ENCODE measurements around the gene CSTF1. TPM values are rescaled to one million over a fixed set of nuclear protein-coding genes. Genes with fewer than 3 reads are reported as not detected.

The CSTF1 gene
- total and polyA plus RNA-seq, 2 of the 4 experiments (the other 2 are of a cell fraction) = 48.8 to 105 TPM

- Histone ChIP-seq H3K14ac (replicated peaks; ENCODE audit: low read depth, low read length) (no peak overlapping the region), H3K56ac (ENCODE audit: extremely low read depth, insufficient read depth, low read length) (no peak overlapping the region), H3K36me3 (ENCODE audit: control insufficient read depth, insufficient read depth, low read length) (peaks cover 16% of the 10 kb centered on the region), H4K8ac (ENCODE audit: low read depth in 2 of 2, low read length in 2 of 2) (no peak overlapping the region), H3K4me2 (ENCODE audit: low read depth, low read length) (no peak overlapping the region), H2BK5ac (ENCODE audit: low read depth, low read length, poor library complexity, severe bottlenecking) (no peak overlapping the region), H3K9me1 (ENCODE audit: insufficient read depth, low read length) (peaks cover 13% of the 10 kb centered on the region), H3K9ac (ENCODE audit: low read depth, low read length) (no peak overlapping the region), H2BK120ac (ENCODE audit: low read depth, low read length) (no peak overlapping the region), H3K9me3 (ENCODE audit: control insufficient read depth, insufficient read depth, low read length) (no peaks in the 10 kb centered on the region), H3K27ac (ENCODE audit: insufficient read depth, low read length) (no peak overlapping the region), H4K91ac (ENCODE audit: insufficient read depth, low read depth, low read length) (no peak overlapping the region), H2BK20ac (ENCODE audit: low read depth, low read length) (no peak overlapping the region), H3K4me1 (ENCODE audit: control insufficient read depth, insufficient read depth, low read length) (peaks cover 8% of the 10 kb centered on the region), H2AFZ (replicated peaks; ENCODE audit: low read length, poor library complexity) (no peak overlapping the region), H2AK9ac (replicated peaks; ENCODE audit: low read depth, low read length, poor library complexity) (no peak overlapping the region), H3K27me3 (ENCODE audit: control insufficient read depth, insufficient read depth, low read length) (no peaks in the 10 kb centered on the region), H2AK5ac (ENCODE audit: low read depth, low read length) (no peak overlapping the region), H4K5ac (ENCODE audit: low read depth, low read length) (no peak overlapping the region), H3K4ac (ENCODE audit: low read depth, low read length) (no peak overlapping the region), H3K23ac (ENCODE audit: low read depth, low read length) (no peak overlapping the region), H3K79me1 (ENCODE audit: low read depth in 1 of 2, low read length in 2 of 2) (peaks cover 36 to 43% of the 10 kb centered on the region in 2 experiments), H3K18ac (ENCODE audit: low read depth, low read length) (no peak overlapping the region), H3K4me3 (ENCODE audit: insufficient read depth, low read depth, low read length) (no peak overlapping the region), H2BK15ac (ENCODE audit: low read depth, low read length) (no peak overlapping the region), H4K20me1 (ENCODE audit: insufficient read depth, low read length) (peaks cover 4% of the 10 kb centered on the region; the same call in 1 of the 2 replicates)
- intact Hi-C loops (cut with micrococcal nuclease) = no loop called here
- no CpG with 5 or more reads among the region's 8 CpGs for WGBS, 2 experiments (ENCODE audit: extremely low coverage in 2 of 2, insufficient read length in 1 of 2)
- no peak for ATAC-seq (ENCODE audit: low read depth)
- TF ChIP-seq POLR2A (IDR thresholded peaks at IDR 0.05; ENCODE audit: low read depth, low read length) = no peak
- peak; percentile 44 for TF ChIP-seq USF2 (IDR thresholded peaks at IDR 0.05; ENCODE audit: low read depth, low read length)
- TF ChIP-seq MXI1 (IDR thresholded peaks at IDR 0.05; ENCODE audit: borderline replicate concordance, low read depth, low read length) = no peak
- in situ Hi-C loops (cut with MboI; ENCODE audit: low sequenced_read_pairs) = loop anchor here (25.0 kb wide), 1 partner anchor 424 kb away; no protein-coding TSS in a partner anchor
- no TSS peak for BruUV-seq (replicated peaks)
- POLR2A ChIA-PET (ENCODE audit: unreplicated experiment) = no interaction called here
- CTCF ChIA-PET = interaction anchor here (0.9 kb wide), 1 partner anchor 10 kb away, joined by 3 read pairs; no protein-coding TSS in a partner anchor
- DNase-seq = peak; percentile 16
- dilution Hi-C loops (cut with HindIII; ENCODE audit: low sequenced_read_pairs, unreplicated experiment) = no loop called here
Observed at GRCh38 chr20:56362833-56363413, 29.5 kb upstream of the CSTF1 start.
